ENCODE data around the gene PIEZO1. TPM values are rescaled to one million over a fixed set of nuclear protein-coding genes. Genes with fewer than 3 reads are reported as not detected.
A peak's percentile ranks its signal among the peaks of the same experiment; 100 is the strongest.

PIEZO1 gene
- total RNA-seq, 1 experiment from 2014 or later = 391 TPM

DNA sequence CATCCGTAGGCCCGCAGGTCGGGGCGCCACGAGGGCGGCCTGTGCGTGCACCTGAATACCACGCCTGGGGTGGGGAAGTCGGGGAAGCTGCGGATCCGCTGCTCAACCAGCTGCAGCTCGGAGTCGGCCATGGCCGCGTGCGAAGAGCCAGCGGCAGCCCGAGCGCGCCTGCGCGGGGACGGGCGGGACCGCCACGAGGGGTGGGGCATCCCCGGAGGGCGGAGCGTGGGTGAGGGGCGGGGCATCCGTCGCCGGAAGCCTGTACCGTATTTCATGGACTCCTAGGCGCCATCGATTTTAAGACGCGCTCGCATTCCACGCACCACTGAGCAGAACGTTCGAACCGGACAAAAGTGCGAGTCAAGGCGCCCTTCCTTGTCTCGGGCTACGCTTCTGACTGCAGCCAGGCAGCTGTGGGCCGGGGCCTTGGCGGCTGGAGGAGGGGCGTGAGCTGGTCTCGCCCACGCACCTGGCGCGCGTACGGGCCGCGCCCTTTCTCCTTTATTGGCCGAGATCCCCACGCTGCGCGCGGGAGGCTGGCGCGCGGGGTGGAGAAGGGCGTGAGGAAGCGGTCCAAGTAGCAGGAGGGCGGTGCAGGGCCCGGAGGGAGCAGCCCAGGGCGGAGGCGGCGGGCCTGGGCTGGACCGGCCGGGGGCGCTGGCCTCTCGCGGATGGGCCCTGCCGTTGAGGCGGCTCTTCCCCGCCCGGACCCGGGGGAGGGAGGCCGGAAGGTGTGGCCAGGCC lies 26.9 kb upstream of the PIEZO1 start, which contains the start of gene APRT:
Gene APRT (minus strand): TSS at position 160 of the 744 bp plus-strand sequence. CDS start 29 bp downstream, at position 131.
- Histone ChIP-seq H3K4me2 (peak within 1 kb of the TSS; percentile 90), H2AFZ (peak within 1 kb of the TSS; percentile 81), H3F3A (ENCODE audit: insufficient read depth, low read depth) (peaks cover 60% of the 10 kb centered on the region), H3K4me3 (peak within 1 kb of the TSS; percentile 91), H3K27me3 (ENCODE audit: insufficient read depth, low read depth) (no peaks in the 10 kb centered on the region), H3K36me3 (ENCODE audit: low read depth) (peaks cover 11% of the 10 kb centered on the region; the same call in 1 of the 2 replicates), H3K27ac (peak within 1 kb of the TSS; percentile 78), H3K4me1 (replicated peaks; ENCODE audit: insufficient read depth) (peaks cover 16% of the 10 kb centered on the region; the same call in 1 of the 2 replicates), H3K9me3 (ENCODE audit: insufficient read depth, low read depth) (no peaks in the 10 kb centered on the region), H4K20me1 (ENCODE audit: insufficient read depth) (peaks cover 25% of the 10 kb centered on the region), H3K79me2 (ENCODE audit: low read depth) (peaks cover 32% of the 10 kb centered on the region), H3K9me2 (ENCODE audit: insufficient read depth) (no peaks in the 10 kb centered on the region)
- intact Hi-C loops (cut with micrococcal nuclease; ENCODE audit: unreplicated experiment) = loop anchor here (1.0 to 5.0 kb wide), 3 partner anchors 45 to 404 kb away; partner anchors contain the start of genes SNAI3 and TRAPPC2L
- TSS peak; percentile 2 for BruUV-seq (replicated peaks)
- TF ChIP-seq EZH2 (IDR thresholded peaks at IDR 0.05; ENCODE audit: low read depth) = no peak
- TF ChIP-seq, protein P1, sequence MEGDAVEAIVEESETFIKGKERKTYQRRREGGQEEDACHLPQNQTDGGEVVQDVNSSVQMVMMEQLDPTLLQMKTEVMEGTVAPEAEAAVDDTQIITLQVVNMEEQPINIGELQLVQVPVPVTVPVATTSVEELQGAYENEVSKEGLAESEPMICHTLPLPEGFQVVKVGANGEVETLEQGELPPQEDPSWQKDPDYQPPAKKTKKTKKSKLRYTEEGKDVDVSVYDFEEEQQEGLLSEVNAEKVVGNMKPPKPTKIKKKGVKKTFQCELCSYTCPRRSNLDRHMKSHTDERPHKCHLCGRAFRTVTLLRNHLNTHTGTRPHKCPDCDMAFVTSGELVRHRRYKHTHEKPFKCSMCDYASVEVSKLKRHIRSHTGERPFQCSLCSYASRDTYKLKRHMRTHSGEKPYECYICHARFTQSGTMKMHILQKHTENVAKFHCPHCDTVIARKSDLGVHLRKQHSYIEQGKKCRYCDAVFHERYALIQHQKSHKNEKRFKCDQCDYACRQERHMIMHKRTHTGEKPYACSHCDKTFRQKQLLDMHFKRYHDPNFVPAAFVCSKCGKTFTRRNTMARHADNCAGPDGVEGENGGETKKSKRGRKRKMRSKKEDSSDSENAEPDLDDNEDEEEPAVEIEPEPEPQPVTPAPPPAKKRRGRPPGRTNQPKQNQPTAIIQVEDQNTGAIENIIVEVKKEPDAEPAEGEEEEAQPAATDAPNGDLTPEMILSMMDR (conservative IDR thresholded peaks at IDR 0.05) = peak; percentile 45; the same call in 1 of the 2 replicates
- CTCF ChIA-PET = interaction anchor here (0.7 kb wide), 1 partner anchor 355 kb away, joined by 3 read pairs; no protein-coding TSS in a partner anchor
- peak; percentile 85 to 99 for DNase-seq
- POLR2A ChIA-PET (ENCODE audit: unreplicated experiment) = interaction anchor here (0.6 to 0.7 kb wide), 3 partner anchors 52 to 359 kb away, joined by 3 to 9 read pairs (median 3); no protein-coding TSS in a partner anchor

DNA sequence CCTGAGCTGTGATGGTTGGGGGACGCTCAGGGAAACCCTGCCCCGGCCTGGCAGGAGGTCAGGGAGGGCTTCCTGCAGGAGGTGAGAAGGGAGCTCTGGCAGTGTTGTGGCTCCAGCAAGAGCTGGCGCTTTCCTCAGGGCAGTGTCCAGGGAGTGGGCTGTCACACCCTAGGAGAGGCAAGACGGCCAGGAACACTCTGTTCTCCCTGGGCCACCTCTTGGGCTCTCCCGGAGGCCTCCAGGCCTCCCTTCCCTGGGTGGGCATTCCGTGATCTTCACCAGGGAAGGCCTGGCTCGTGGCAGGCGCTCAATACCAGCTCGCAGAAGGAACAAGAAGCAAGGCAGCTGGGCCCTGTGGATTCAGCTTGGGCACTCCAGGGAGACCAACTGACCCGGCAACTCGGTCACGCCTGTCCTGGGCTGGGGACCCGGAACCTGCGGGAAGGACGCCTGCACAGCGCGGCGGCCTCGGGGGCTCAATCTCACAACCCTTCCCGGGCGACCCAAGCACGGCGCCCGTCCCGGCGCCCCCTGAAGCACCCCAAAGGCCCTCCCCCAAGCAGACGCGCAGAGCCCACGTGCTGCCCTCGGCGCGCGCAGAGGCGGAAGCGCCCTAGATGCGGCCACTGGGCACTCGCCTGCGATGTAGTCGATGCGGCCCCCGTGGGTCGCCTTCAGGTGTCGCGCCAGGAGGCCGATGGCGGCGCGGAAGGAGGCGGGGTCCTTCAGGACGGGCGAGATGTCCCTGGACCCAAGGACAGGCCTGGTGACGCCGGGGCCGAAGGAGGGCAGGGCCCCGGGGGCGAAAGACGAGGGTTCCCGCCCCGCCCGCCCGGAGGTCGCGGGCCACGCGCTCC lies 26.1 kb upstream of the PIEZO1 start:
- CTCF ChIA-PET = interaction anchor here (1.8 kb wide), 1 partner anchor 74 kb away, joined by 12 read pairs; no protein-coding TSS in a partner anchor
- POLR2A ChIA-PET (ENCODE audit: unreplicated experiment) = interaction anchor here (0.6 to 0.8 kb wide), 6 partner anchors 50 to 360 kb away, joined by 3 to 9 read pairs (median 3); no protein-coding TSS in a partner anchor
- BruUV-seq (replicated peaks) = TSS peak; percentile 30
- no peaks in the 10 kb centered on the region for H3K9me2 ChIP-seq (ENCODE audit: insufficient read depth)
- DNase-seq = peak; percentile 44 to 81
- peak overlapping the region; percentile 90 for H3K4me2 ChIP-seq
- no peaks in the 10 kb centered on the region for H3K9me3 ChIP-seq (ENCODE audit: insufficient read depth, low read depth)
- H3K36me3 ChIP-seq (ENCODE audit: low read depth) = peaks cover 11% of the 10 kb centered on the region; the same call in 1 of the 2 replicates
- H3F3A ChIP-seq (ENCODE audit: insufficient read depth, low read depth) = peaks cover 68% of the 10 kb centered on the region
- peaks cover 16% of the 10 kb centered on the region; the same call in 1 of the 2 replicates for H3K4me1 ChIP-seq (replicated peaks; ENCODE audit: insufficient read depth)
- H3K27me3 ChIP-seq (ENCODE audit: insufficient read depth, low read depth) = no peaks in the 10 kb centered on the region
- peak overlapping the region; percentile 81 for H2AFZ ChIP-seq
- peak overlapping the region; percentile 78 for H3K27ac ChIP-seq
- intact Hi-C loops (cut with micrococcal nuclease; ENCODE audit: unreplicated experiment) = loop anchor here (5.0 kb wide), 1 partner anchor 124 kb away; the partner anchor contains the start of gene SNAI3
- TF ChIP-seq, protein P1 (conservative IDR thresholded peaks at IDR 0.05) = no peak
- TF ChIP-seq EZH2 (IDR thresholded peaks at IDR 0.05; ENCODE audit: low read depth) = no peak
- H3K4me3 ChIP-seq = peak overlapping the region; percentile 91
- peaks cover 32% of the 10 kb centered on the region for H4K20me1 ChIP-seq (ENCODE audit: insufficient read depth)
- H3K79me2 ChIP-seq (ENCODE audit: low read depth) = peaks cover 32% of the 10 kb centered on the region

Measured in PC-9 (cell line).